ENCODE measurements around the gene TSPAN9. TPM values are rescaled to one million over a fixed set of nuclear protein-coding genes. Genes with fewer than 3 reads are reported as not detected.

TSPAN9 gene
- total and polyA plus RNA-seq, 9 of the 15 experiments (the other 6 are each of a cell fraction or from before 2014, with no cell fraction given): 0.23 to 2.1 (median 0.60) TPM; not detected in 2

- H3K4me3 ChIP-seq: no peak overlapping the region
- no peaks in the 10 kb centered on the region for H3K9me3 ChIP-seq (replicated peaks; ENCODE audit: control insufficient read depth, insufficient read depth, low read depth, low read length)
- H2AFZ ChIP-seq (ENCODE audit: low read depth, low read length): no peak overlapping the region
- no peaks in the 10 kb centered on the region for H3K9me1 ChIP-seq (ENCODE audit: control insufficient read depth, insufficient read depth, low read length)
- H3K9ac ChIP-seq (ENCODE audit: insufficient read depth in 1 of 2, low read depth in 2 of 2, low read length in 2 of 2): no peak overlapping the region
- H4K20me1 ChIP-seq (replicated peaks; ENCODE audit: control insufficient read depth, insufficient read depth, low read length): no peaks in the 10 kb centered on the region; the same call in 1 of the 2 replicates
- no peak overlapping the region for H3K4me2 ChIP-seq (ENCODE audit: insufficient read depth, low read length)
- H3K36me3 ChIP-seq (ENCODE audit: control insufficient read depth, insufficient read depth, low read length): no peaks in the 10 kb centered on the region
- H3K27ac ChIP-seq (ENCODE audit: extremely low read depth, low read depth, low read length): no peak overlapping the region
- H3K79me2 ChIP-seq (ENCODE audit: control insufficient read depth, insufficient read depth, low read length): no peaks in the 10 kb centered on the region
- no peaks in the 10 kb centered on the region for H3K4me1 ChIP-seq (replicated peaks in 1 of 2; ENCODE audit: control insufficient read depth in 2 of 2, insufficient read depth in 2 of 2, low read length in 2 of 2)
- ATAC-seq (no peak), FAIRE-seq (no peak), DNase-seq (ENCODE audit: extremely low read depth in 1 of 4, low spot score in 3 of 4) (no peak)
- intact Hi-C loops (cut with micrococcal nuclease) (no loop called here), in situ Hi-C loops (cut with MboI) (no loop called here)
- H3K27me3 ChIP-seq (ENCODE audit: control insufficient read depth in 2 of 2, insufficient read depth in 2 of 2, low read length in 2 of 2): peaks cover 0 to 29% of the 10 kb centered on the region in 2 experiments; a peak in 2 of 5 replicates
- WGBS (ENCODE audit: insufficient coverage, low coverage, missing lambda C conversion rate): 11% methylated on average over 5 of the region's 5 CpGs
- CTCF ChIA-PET (ENCODE audit: low intra/inter-chr PET ratio): no interaction called here
- POLR2A ChIA-PET: interaction anchor here (0.6 kb wide), 1 partner anchor 9 kb away, joined by 3 read pairs; no protein-coding TSS in a partner anchor
- no TSS peak for BruUV-seq (replicated peaks)
- TF ChIP-seq PBX2 (CRISPR knock-in tag; IDR thresholded peaks at IDR 0.05; ENCODE audit: low read depth) (no peak), PBX2 (tag; conservative IDR thresholded peaks at IDR 0.05; ENCODE audit: low read depth) (no peak), SREBF2 (CRISPR knock-in tag; IDR thresholded peaks at IDR 0.05) (no peak), HNRNPK (IDR thresholded peaks at IDR 0.05; ENCODE audit: low read depth, low read length, poor library complexity, severe bottlenecking) (no peak), ZFX (CRISPR knock-in tag; IDR thresholded peaks at IDR 0.05) (no peak), SRF (CRISPR knock-in tag; IDR thresholded peaks at IDR 0.05) (no peak), MTA1 (IDR thresholded peaks at IDR 0.05; ENCODE audit: borderline replicate concordance) (no peak), MXD1 (CRISPR knock-in tag; IDR thresholded peaks at IDR 0.05; ENCODE audit: borderline replicate concordance, poor library complexity, severe bottlenecking) (no peak), TFAP4 (CRISPR knock-in tag; IDR thresholded peaks at IDR 0.05; ENCODE audit: borderline replicate concordance) (no peak), TEAD2 (tag; IDR thresholded peaks at IDR 0.05) (no peak), ZNF592 (IDR thresholded peaks at IDR 0.05) (no peak), NFIX (CRISPR knock-in tag; IDR thresholded peaks at IDR 0.05; ENCODE audit: low read depth) (no peak)
Observed at GRCh38 chr12:3154006-3154405, 76.8 kb downstream of the TSPAN9 start.

Data from K562 (cell line).